GM18867 (cell line): ENCODE measurements around the gene SIGLEC6.

Experiments
- ATAC-seq: cut with Tn5 transposase; IDR thresholded peaks from one replicate; pipeline ENCODE4 v1.9.1; 2021; ENCODE audit warnings: mild to moderate bottlenecking, moderate library complexity; ENCODE audit not compliant: unreplicated experiment

SIGLEC6 gene

DNA sequence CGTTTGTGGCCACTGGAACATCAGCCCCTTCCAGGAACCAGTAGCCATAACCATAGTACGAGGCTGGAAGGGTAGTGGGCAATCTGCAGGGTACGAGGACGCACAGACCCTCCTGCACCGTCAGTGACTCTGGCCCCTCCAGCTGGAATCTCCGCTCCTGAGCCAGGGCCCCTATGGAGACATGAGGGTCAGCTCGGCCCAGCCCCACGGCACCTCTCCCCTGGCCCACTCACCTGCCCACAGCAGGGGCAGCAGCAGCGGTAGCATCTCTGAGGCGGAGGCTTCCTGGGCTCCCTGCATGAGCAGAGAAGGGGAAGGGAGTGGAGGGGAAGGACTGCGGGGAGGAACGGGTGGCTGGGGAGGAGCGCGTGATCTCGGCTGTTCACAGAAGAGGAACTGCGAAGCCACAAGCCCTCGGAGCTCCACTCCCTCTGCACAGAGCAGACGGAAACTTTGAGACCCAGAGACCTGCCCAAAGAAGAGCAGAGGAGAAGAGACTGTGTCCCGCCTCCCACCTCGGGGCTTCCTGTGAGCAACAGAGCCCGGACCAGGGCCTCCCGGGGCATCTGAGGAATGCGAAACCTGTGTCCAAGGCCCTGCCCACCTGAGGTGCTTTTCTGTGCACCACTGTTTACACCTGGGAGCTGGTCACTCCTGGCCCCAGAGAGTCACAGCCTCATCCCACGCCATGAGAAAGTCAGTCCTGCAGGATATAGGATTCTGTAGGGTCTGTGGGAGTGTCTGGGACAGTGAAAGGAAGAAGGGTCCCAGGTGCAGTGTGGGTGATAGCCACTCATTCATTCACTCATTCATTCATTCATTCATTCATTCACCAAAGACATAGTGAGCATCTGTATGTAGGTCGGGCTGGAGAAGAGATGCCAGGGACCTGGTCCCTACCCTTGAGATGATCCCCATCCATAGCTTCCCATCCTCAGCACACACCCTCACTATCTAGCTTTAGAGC lies at the start of gene SIGLEC6:
Gene SIGLEC6, minus strand, starts transcription at position 322 of the 967 bp plus-strand sequence. Its CDS starts 22 bp downstream, at position 300.
- peak; percentile 74 for ATAC-seq

DNA sequence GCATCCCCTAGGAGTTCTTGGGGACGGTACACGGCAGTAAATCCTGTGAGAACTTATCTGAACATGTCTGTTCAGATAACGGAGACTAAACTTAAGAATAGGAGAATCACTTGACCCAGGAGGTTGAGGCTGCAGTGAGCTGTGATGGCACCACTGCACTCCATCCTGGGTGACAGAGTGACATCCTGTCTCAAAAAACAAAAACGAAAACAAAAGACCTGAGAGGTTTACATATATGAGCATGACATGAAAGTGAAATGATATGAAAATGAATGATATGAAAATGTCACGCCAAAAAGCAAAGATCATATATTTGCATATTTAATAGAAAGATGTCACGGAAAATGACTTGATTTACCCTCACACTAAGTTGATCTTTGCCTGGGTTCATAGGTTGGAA lies 45.4 kb upstream of the SIGLEC6 start:
- no peak for ATAC-seq

DNA sequence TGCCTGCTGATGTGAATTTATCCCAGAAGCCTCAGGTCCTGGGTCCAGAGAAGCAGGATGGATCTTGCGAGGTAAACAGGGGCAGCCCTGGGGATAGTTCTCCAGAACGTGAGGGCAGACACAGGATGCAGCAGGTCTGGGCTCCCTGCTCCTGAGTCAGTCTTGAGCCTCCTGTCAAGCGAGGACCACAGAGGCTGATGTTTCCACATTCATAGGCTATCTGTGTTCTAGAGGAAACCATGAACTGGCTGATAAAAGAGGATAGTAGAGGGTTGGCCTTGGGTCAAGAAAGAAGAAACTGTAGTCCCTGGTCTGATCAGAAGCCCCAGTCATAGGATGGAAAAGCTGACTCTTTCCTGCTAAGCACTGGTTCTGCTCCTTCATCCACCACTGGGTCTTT lies 41.9 kb upstream of the SIGLEC6 start:
- ATAC-seq: no peak

DNA sequence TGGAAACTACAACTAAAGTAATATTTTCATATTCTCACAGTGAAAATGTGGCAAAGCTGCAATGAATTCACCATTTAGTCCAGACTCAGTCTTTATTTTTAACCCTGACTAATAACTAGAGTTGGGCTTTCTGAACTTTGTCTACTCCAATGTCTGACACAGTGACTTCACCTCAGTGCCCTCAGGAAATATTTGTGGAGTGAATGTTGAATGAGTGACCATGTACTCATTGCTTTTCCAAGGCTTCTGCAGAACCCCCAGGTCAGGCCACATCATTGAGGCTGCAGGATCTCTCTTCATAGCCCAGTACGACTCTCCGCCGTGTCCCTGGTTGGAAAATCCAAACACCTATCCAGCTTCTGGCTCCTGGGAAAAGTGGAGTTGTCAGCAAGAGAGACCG lies 41.4 kb upstream of the SIGLEC6 start:
- ATAC-seq: no peak

DNA sequence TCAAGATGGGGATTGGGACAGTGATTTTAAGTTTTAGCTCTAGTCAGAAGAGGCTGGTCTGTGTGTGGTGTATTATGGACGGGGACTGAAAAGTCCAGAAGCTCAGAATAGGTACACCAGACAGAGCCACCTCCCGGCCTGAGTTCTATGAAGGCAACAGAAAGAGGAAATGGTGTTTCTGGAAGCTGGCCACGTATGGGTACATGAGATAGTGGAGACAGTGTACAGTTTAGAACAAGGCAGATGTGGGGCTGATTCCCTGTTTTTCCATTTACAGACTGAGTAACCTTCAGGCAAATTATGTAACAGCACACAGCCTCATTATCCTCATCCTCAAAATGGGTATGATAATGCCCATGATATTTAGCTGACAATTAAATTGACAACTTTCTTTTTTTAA lies 40.9 kb upstream of the SIGLEC6 start:
- no peak for ATAC-seq

DNA sequence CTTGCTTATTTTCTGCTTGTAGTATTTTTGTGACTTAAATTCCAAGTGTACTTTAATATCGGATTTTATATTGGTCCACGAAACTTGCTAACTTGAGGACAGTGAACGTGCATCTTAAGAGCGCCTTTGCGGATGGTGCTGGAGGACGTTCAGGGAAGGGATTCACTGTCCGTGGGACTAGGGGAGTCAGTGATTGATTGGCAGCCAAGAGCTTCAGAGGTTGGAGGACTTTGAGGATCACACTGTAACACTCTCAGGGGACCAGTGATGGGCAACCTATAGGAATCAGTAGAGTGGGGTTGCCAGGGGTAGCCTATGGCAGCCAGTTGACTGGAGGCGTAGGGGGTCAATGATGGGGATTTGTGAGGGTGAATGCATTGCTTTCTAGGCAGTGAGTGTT lies 40.1 kb upstream of the SIGLEC6 start:
- no peak for ATAC-seq

DNA sequence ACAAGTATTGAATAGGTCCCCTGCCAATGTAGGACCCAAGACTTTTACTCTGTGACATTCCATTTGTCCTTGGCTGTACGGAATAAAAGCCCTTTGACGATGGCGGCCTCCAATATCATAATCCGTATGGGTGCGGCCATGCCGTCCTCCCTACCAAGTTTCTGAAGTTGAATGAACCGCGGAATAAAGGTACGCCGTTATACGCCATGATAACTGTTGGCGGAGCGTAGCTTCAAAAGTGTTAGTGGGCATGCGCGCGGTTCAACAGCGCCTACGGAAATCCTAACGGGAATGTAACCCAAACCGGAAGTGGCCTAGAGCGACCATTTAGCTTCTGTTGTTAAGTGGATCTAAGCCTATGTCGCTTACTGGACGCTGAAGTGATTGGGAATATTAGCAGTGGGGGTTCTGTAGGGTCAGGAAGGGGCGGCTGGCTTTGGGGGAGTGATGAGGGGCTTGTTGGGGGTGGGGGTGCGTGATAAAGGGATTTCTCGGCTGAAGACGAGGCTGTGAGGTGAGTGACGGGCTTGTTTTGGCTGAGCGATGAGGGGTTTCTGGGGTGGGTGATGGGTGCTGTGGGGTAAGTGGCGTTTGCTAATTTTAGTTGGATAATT lies 39.6 kb upstream of the SIGLEC6 start, which contains the start of gene ZNF175:
Gene ZNF175, plus strand, starts transcription at position 322 of the 614 bp plus-strand sequence. CDS start 2,047 bp downstream, outside the sequence.
- ATAC-seq: peak; percentile 80

DNA sequence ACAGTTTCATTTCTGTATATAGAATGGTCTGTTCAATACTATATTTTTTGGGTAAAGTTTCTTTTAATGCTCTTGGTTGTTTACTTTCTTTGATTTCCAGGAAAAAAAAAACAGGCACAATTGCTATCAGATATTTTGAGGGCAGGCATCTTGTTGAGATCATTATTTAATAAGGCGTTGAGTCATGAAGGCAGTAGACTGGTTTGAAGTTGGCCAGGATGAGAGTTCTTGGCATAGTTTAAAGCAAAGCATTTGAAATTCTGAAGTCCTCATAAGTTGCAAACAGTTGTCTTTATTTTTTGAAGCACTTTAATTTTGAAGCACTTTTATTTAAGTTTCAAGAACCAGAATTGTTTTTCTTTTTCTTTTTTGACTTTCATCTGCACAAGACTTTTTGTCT lies 37.0 kb upstream of the SIGLEC6 start:
- no peak for ATAC-seq

DNA sequence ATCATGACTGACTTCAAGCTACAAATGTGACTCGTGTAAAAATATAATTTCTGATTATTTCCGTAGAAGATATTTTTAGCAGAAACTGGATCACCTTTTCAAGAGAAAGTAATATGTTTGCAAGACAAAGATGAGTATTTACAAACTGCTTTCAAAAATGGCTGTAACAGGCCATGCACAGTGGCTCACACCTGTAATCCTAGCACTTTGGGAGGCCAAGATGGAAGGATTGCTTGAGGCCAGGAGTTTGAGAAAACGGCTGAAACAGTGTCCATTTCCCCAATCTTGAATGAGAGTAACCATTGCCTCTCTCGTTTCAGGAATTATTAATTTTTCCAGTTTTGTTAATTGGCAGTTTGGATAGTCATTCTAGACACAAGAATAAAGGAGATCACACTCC lies 36.1 kb upstream of the SIGLEC6 start:
- no peak for ATAC-seq

DNA sequence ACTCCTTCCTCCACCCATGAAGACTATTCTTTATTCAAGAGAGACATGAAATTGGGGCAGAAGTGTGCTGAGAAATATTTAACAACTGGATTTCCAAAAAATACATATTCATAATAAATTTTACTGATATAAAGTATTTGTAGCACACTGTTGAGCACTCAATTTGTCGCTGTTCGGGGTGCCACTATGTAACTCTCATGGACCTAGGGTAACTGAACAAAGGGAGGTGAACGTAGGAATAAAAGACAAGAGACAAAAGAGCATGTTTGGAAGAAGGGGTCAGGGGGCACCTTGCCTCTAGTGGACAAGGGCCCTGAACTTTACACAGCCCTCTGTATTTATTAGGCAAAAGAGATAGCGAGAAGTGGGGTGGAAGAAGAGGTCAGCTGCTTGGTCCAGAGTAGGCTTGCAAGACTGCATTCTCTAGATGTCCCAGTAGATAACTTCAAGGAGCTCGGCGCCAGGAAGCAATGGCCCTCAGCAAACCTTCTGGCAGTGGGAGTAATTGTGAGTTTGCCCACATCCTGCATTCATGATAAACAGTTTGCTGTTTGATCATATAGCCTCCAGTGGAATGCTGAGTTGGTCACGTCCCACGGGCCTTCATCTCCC lies 35.1 kb upstream of the SIGLEC6 start:
- no peak for ATAC-seq

DNA sequence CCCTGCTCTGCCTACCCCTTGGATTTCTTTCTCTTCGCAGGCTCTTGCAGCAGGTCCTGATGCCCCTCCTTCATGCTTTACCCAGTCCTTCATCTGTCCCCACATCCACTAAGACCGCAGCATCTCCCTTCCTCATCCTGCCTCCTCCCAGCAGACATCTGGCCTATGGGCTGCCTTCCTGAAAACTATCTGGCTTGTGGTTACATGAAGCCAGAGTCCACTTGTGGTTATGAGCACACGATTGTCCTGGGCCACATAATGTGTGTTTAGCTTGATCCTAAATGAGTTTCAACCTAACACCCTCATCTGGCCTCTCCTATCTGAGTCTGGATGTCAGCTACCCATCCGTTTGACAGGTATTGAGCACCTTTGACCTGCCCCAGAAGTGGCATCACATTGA lies 34.1 kb upstream of the SIGLEC6 start:
- no peak for ATAC-seq

DNA sequence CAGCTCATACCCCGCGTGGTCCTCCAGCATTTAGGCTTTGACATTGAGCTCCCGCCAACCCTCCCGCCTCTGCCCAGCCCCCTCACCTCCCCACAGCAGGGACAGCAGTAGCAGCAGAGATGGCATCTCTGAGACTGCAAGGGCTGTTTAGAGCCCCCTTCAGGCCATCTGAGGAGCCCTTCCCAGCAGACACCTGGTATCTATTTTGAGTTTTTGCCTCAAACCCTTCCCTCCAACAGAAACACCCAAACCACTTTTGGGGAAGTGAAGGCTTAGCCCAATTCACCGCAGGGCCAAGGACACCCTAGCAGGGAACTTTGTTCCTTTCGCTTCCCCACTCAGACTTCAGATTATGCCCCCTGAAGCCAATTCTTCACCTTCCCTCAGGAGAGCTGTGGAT lies 33.3 kb upstream of the SIGLEC6 start:
- no peak for ATAC-seq

DNA sequence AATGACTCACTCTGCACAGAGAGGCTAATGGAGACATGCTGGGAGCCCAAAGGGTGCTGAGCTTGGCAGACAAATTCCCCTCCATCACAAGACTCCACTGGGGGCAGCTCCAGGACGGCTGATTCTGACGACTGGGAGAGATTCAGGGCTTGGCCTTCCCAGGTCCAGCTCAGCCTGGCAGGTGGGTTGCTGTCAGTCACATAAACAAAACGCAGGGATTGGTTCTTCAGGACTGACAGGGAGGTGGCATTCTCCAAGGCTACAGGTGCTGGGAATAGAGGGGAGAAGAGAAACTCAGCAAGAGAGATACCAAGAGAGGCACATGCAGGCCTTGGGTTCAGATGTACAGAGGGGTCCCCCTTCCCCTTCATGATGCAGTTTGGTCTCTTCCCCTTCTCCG lies 28.9 kb upstream of the SIGLEC6 start:
- ATAC-seq: no peak

DNA sequence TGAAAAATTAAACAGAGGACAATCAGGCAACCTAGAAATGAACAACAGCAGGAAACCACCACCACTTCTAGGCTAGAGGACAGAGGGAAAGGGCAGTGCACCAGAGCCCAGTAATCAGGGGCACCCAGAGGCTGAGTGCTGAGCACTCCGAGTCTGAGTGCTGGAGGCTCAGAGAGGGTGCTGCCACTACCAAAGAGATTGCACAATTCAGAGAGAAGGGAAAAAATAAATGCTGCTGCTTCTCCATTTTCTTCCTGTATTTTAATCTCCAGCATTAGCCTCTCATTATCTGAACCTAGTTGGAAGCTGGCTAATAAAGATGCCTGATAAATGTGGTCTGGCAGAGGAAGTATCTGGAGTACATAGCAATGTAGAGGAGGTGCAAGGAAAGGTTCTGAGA lies 27.8 kb upstream of the SIGLEC6 start:
- no peak for ATAC-seq

DNA sequence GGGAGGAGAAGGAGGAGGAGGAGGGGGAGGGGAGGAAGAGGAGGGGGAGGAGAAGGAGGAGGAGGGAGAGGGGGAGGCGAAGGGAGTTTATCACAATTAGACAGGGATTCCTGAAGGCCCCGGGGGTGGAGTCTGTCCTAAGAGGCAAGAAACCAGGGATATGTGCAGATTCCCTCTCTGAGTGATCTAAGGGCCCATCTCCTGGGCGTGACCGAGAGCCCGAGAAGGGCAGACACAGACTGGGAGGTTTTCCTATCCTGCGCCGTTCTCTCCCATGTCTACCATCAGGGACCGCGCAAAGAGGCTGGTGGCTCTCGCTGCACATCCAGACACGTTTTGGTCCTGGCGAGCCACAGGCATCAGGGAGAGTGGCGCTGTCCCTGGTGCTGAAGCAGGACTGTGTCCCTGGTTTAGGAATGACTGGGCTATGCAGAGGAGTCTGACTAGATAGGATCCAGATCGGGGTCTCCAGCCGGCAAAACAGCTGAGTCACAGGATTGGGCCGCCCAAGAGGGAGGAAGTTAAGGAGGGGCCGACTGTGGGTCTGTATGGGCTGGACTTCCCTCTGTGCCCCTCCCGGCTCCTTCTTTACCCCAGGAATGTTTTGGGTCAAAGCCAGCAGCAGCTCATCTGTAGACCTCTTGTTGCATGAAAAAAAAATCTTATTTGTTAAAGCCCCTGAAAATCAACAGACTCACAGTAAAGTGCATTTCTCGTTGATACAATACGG lies 21.7 kb upstream of the SIGLEC6 start:
- ATAC-seq: no peak

DNA sequence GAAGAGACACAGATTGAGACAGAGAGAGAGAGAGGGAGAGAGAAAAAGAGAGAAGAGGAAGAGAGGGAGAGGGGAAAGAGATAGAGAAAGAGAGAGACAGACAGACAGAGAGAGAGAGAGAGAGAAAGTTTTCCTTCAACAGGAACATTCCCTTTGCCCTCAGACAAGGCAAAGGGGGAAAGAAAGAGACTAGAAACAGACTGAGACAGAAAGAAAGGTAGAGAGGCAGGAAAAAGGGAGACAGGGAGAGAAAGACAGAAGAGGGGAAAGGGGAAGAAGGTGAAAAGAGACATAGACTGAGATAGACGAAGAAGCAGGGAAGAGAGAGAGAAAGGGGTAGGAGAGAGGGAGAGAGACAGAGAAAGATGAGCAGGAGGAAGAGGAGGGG lies 21.1 kb upstream of the SIGLEC6 start:
- no peak for ATAC-seq

DNA sequence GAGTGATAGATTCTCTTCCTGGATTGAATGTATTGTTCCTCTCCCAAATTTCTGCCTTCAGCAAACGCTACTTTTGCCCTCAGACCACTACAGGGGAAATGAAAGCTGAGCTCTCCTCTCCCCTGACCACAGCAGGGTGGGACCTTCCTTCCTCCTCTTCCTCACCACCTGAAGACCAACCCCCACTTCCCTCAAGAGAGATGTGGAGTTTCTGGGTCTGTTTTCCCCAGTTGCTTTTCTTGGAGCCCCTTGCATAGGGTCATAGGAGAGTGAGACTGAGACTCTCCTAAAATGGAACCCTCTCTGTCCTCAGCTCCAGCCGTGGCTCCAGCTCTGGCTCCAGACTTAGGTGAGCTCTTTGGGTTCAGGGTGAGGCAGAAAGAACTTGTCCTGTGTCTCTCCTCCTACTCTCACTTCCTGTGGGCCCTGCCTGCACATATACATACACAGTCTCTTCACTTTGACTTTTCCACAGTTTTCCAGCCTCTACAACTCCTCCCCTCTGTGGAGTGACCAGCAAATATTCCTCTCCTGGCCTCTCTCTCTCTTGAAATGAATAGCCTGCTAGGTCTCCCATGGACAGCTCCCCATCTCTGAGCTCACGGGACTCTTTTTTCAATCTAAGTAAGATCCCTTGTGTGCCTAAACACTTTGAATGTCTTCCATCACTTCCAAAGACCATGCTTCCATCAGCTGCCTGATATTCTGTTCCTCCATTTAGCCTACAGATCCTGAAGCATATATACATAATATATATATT lies 20.4 kb upstream of the SIGLEC6 start:
- no peak for ATAC-seq

DNA sequence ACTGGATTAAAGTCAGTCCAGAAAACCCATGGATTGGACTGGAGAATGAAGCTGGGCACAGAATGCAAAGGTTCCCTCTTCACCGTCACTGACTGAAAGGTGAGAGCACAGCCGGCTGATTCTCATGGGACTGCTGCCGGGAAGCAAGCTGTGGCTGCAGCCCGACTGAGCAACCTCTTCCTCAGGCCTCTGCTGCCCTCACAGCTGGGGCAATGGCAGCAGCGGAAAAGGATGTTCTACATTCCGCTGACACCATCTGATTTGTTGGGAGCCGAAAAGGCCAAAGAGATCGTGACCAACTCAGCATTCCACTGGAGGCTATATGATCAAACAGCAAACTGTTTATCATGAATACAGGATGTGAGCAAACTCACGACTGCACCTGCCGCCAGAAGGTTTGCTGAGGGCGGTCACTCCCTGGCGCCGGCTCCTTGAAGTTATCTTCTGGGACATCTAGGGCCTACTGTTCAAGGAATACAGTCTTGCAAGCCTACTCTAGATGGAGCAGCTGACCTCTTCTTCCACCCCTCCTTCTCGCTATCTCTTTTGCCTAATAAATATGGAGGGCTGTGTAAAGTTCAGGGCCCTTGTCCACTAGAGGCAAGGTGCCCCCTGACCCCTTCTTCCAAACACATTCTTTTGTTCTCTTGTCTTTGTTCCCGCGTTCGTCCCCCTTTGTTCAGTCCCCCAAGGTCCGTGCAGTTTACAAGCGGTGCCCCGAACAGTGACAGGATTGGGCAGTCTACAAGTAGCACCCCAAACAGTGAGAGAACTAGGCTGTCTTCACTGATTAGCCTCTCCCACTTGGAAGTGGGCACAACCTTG lies 19.6 kb upstream of the SIGLEC6 start:
- no peak for ATAC-seq

DNA sequence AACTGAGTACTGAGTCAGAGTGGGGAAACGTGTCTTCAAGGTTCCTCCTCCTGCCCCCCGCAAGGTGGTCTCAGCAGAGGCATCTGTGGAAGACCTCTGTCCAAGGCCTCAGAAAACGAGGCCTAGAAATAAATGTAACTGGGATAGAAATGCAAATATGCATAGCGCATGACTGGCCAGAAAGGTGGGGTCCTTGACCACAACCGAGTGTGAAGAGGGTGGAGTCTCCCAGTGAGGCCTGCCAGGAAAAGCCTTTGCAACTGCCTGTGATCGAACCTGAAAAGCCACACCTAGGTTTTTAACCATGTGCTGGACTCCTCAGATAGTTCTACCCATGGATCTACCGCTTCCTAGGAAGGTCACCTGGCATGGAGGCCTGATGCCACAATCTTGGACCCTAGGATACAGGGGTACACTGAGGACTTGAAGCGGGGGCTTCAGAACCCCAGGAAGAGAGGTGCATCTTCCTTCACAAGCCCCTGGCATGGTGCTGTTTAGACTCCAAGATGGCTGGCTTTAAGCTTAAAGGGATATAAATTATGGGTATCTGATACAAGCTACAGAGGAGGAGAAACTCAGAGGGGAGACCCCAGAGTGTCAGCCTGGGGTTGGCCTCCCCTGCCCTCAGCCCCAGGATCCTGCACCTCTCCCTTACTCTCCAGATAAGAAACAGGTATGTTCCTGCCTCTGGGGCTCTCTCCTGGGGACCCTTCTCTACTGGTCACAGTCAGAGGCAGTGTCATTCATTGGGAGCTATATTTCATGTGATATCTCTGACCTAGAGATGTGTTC lies 18.3 kb upstream of the SIGLEC6 start:
- ATAC-seq: no peak
